Measurements from ENCODE around the gene GRSF1.

The GRSF1 gene

GRCh38 chr4:70873216-70873615, 33.5 kb upstream of the GRSF1 start:
- peaks cover 5% of the 10 kb centered on the region for H3K4me1 Mint-ChIP-seq
- H3K27me3 Mint-ChIP-seq (ENCODE audit: low read depth) = no peaks in the 10 kb centered on the region
- H3K27ac Mint-ChIP-seq = no peak overlapping the region
- no peaks in the 10 kb centered on the region for H3K9me3 Mint-ChIP-seq
- TF ChIP-seq CTCF (IDR thresholded peaks at IDR 0.05; ENCODE audit: unreplicated experiment in 3 of 3) = no peak
- H3K4me3 Mint-ChIP-seq = no peak overlapping the region
- no peaks in the 10 kb centered on the region for H3K36me3 Mint-ChIP-seq (ENCODE audit: low read depth)

DNA sequence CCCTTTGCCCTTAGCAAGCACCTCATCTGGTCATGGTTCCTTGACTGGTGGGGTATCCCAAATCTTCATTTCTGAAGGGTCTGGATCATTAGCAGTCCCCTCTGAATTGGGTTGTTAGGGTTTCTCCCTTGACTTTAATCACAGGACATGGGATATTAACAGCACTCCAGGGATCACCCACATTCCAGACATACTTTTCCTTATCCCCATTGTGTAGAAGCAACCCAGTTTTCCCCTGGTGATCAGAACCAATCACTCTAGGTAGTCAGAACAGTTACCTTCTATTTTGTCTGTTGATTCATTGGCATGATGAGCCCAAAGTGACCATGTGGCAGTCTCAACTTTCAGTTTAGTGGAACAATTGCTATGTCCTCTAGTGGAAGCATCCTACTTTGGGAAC, 29.1 kb upstream of the GRSF1 start:
- no peak overlapping the region for H3K27ac Mint-ChIP-seq
- no peaks in the 10 kb centered on the region for H3K27me3 Mint-ChIP-seq (ENCODE audit: low read depth)
- H3K36me3 Mint-ChIP-seq (ENCODE audit: low read depth) = no peaks in the 10 kb centered on the region
- no peaks in the 10 kb centered on the region for H3K9me3 Mint-ChIP-seq
- TF ChIP-seq CTCF (IDR thresholded peaks at IDR 0.05; ENCODE audit: unreplicated experiment in 3 of 3) = no peak
- no peak overlapping the region for H3K4me3 Mint-ChIP-seq
- no peaks in the 10 kb centered on the region for H3K4me1 Mint-ChIP-seq

GRCh38 chr4:70863099-70863790, 23.6 kb upstream of the GRSF1 start:
- H3K27ac Mint-ChIP-seq = no peak overlapping the region
- H3K4me3 Mint-ChIP-seq = no peak overlapping the region
- no peaks in the 10 kb centered on the region for H3K36me3 Mint-ChIP-seq (ENCODE audit: low read depth)
- no peaks in the 10 kb centered on the region for H3K4me1 Mint-ChIP-seq
- TF ChIP-seq CTCF (IDR thresholded peaks at IDR 0.05; ENCODE audit: unreplicated experiment in 3 of 3) = no peak
- no peaks in the 10 kb centered on the region for H3K27me3 Mint-ChIP-seq (ENCODE audit: low read depth)
- H3K9me3 Mint-ChIP-seq = no peaks in the 10 kb centered on the region

DNA sequence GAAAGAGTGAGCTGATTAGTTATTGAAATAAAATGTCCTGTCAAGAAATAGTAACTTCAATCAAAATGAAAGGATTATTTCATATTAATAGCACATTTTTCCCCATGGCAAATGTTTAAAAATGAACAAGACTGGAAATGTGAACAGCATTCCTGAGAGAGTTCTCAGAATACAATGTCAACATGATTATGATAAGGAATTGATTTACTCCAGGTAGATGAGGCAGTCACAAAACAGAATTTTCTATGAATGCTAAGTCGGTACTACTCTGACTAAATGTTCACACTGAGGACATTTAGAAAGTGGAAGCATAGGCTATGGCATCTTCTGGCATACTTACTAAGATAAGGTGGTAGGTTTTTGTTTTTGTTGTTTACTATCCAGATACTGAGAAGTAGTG, 19.4 kb upstream of the GRSF1 start:
- H3K4me1 Mint-ChIP-seq = no peaks in the 10 kb centered on the region
- no peaks in the 10 kb centered on the region for H3K36me3 Mint-ChIP-seq (ENCODE audit: low read depth)
- no peaks in the 10 kb centered on the region for H3K27me3 Mint-ChIP-seq (ENCODE audit: low read depth)
- no peak for TF ChIP-seq CTCF (IDR thresholded peaks at IDR 0.05; ENCODE audit: unreplicated experiment in 3 of 3)
- no peak overlapping the region for H3K27ac Mint-ChIP-seq
- no peak overlapping the region for H3K4me3 Mint-ChIP-seq
- H3K9me3 Mint-ChIP-seq = no peaks in the 10 kb centered on the region

DNA sequence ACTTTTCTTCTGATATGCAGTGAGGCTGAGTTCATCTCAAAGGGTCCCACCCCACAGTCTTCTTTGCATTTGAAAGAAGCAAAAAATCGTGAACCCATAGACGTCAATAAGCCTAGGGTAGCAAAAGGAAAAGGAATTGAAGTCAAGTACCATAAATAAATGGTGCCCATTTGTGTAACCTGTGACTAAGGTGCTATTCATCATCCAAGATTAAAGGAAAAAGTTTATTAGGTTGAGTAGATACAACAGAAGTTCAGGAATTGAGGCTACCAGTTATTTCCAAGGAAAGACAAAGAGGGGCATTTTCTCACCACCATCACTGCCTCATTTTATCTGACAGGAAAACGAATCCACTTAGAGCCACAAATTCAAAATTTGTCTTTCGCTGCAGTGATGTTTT, 18.8 kb upstream of the GRSF1 start:
- no peak for TF ChIP-seq CTCF (IDR thresholded peaks at IDR 0.05; ENCODE audit: unreplicated experiment in 3 of 3)
- Mint-ChIP-seq H3K4me1 (no peaks in the 10 kb centered on the region), H3K27me3 (ENCODE audit: low read depth) (no peaks in the 10 kb centered on the region), H3K36me3 (ENCODE audit: low read depth) (no peaks in the 10 kb centered on the region), H3K9me3 (no peaks in the 10 kb centered on the region), H3K27ac (no peak overlapping the region), H3K4me3 (no peak overlapping the region)

DNA sequence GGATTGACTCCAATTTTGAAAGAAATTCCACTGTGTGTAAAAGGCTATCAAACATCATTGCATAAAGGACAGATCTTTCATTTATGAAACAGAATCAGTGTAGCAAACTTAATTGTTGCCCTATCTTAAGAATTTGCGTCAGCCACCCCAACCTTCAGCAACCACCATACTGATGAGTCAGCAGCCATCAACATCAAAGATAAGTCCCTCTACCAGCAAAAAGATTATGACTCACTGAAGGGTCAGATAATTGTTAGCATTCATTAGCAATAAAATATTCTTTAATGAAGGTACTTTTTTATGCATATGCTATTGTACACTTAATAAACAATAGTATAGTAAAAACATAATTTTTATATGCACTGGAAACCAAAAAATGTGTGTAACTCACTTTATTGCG, 15.8 kb upstream of the GRSF1 start:
- no peak for TF ChIP-seq CTCF (IDR thresholded peaks at IDR 0.05; ENCODE audit: unreplicated experiment in 3 of 3)
- no peaks in the 10 kb centered on the region for H3K4me1 Mint-ChIP-seq
- no peaks in the 10 kb centered on the region for H3K27me3 Mint-ChIP-seq (ENCODE audit: low read depth)
- no peaks in the 10 kb centered on the region for H3K36me3 Mint-ChIP-seq (ENCODE audit: low read depth)
- no peak overlapping the region for H3K4me3 Mint-ChIP-seq
- H3K27ac Mint-ChIP-seq = no peak overlapping the region
- H3K9me3 Mint-ChIP-seq = no peaks in the 10 kb centered on the region

Data from nephron (organoid).